ENCODE results near the gene UMODL1.
"Not testable (repeated sequence)": the region's sequence is repeated elsewhere in the genome, so short reads cannot be mapped to it uniquely, and the experiment has no call there.

UMODL1 gene

GRCh38 chr21:42059721-42060120 is 11.4 kb upstream of the UMODL1 start:
- DNase-seq: no peak

- DNase-seq: no peak
Observed at GRCh38 chr21:42060166-42060565, 11.0 kb upstream of the UMODL1 start.

- DNase-seq: peak in 1 of 5 experiments; percentile 52
Observed at GRCh38 chr21:42061195-42061985, 9.7 kb upstream of the UMODL1 start.

GRCh38 chr21:42061986-42062235 is 9.2 kb upstream of the UMODL1 start:
- no peak for DNase-seq

GRCh38 chr21:42062236-42063022 is 8.7 kb upstream of the UMODL1 start:
- peak; percentile 53 to 99 (median 90) for DNase-seq

GRCh38 chr21:42063191-42063570 is 7.9 kb upstream of the UMODL1 start:
- DNase-seq: peak in 1 of 5 experiments; percentile 36

- DNase-seq: peak in 4 of 5 experiments; percentile 26 to 79 (median 43)
Observed at GRCh38 chr21:42063571-42064521, 7.3 kb upstream of the UMODL1 start.

GRCh38 chr21:42066521-42066920 is 4.6 kb upstream of the UMODL1 start:
- no peak for DNase-seq

GRCh38 chr21:42067531-42068255 is 3.4 kb upstream of the UMODL1 start:
- DNase-seq: no peak

GRCh38 chr21:42068256-42068545 is 2.9 kb upstream of the UMODL1 start:
- no peak for DNase-seq

GRCh38 chr21:42068592-42068991 is 2.5 kb upstream of the UMODL1 start:
- no peak for DNase-seq

- DNase-seq: peak in 1 of 5 experiments; percentile 17
Observed at GRCh38 chr21:42069327-42069726, 1.8 kb upstream of the UMODL1 start.

GRCh38 chr21:42069843-42070242 is 1.3 kb upstream of the UMODL1 start:
- no peak for DNase-seq

GRCh38 chr21:42073145-42074099 is 2.3 kb downstream of the UMODL1 start:
- DNase-seq: no peak

- no peak for DNase-seq
Observed at GRCh38 chr21:42075686-42076471, 4.8 kb downstream of the UMODL1 start.

GRCh38 chr21:42077685-42078238 is 6.6 kb downstream of the UMODL1 start:
- not testable (repeated sequence) for DNase-seq

- DNase-seq: not testable (repeated sequence)
Observed at GRCh38 chr21:42078247-42079007, 7.3 kb downstream of the UMODL1 start.

- no peak for DNase-seq
Observed at GRCh38 chr21:42079008-42079938, 8.2 kb downstream of the UMODL1 start.
